Activated CD8-positive, alpha-beta T cell treated with anti-CD3 and anti-CD28 coated beads for 36 hours (primary cell): ENCODE data around the gene LTC4S. TPM values are rescaled to one million over a fixed set of nuclear protein-coding genes. Genes with fewer than 3 reads are reported as not detected.

Experiments used
- ATAC-seq: fragments of 200-7000 bp; cut with Tn5 transposase; one replicate; pipeline ENCODE4 v1.10.0; 2021; ENCODE audit warnings: mild to moderate bottlenecking, moderate library complexity
- CTCF ChIA-PET: fragments of 350-600 bp; sonication (Branson Sonifier 250); formaldehyde crosslinking; loops from one replicate; lab custom pipeline; 2021; ENCODE audit warnings: antibody characterized with exemption; lab: Charles Lee
- POLR2A ChIA-PET: fragments of 350-600 bp; sonication (Branson Sonifier 250); formaldehyde crosslinking; loops from one replicate; lab custom pipeline; 2021; ENCODE audit warnings: antibody characterized with exemption; lab: Charles Lee
- DNase-seq: peaks from one replicate; pipeline ENCODE4 v3.0.0-alpha.2; 2020
- H3K27ac Mint-ChIP-seq: one replicate; pipeline ENCODE4 v1.8.0; 2021; ENCODE audit warnings: mild to moderate bottlenecking, mixed read lengths
- H3K27me3 Mint-ChIP-seq: one replicate; pipeline ENCODE4 v1.8.0; 2021; ENCODE audit warnings: mixed read lengths
- H3K36me3 Mint-ChIP-seq: one replicate; pipeline ENCODE4 v1.8.0; 2021; ENCODE audit warnings: low read depth, mixed read lengths
- H3K4me1 Mint-ChIP-seq: one replicate; pipeline ENCODE4 v1.8.0; 2021; ENCODE audit warnings: low read depth, mixed read lengths
- H3K4me3 Mint-ChIP-seq: one replicate; pipeline ENCODE4 v1.8.0; 2021; ENCODE audit warnings: mild to moderate bottlenecking, moderate library complexity, mixed read lengths
- H3K9me3 Mint-ChIP-seq: one replicate; pipeline ENCODE4 v1.8.0; 2021; ENCODE audit warnings: mixed read lengths
- CTCF ChIP-seq: fragments of 200-600 bp; IDR thresholded peaks from one replicate; pipeline ENCODE4 v1.8.0; 2022; ENCODE audit warnings: antibody characterized with exemption, mild to moderate bottlenecking
- intact Hi-C: fragments of 100-400 bp; cut with micrococcal nuclease; formaldehyde crosslinking; loops from one replicate; pipeline ENCODE4 v1.10.0; 2022
- total RNA-seq, 2 experiments: library from RNA; stranded (reverse); gene quantifications; one replicate each; pipeline ENCODE4 v1.2.3, GENCODE V29; 2021

The LTC4S gene
- total RNA-seq, 2 experiments from 2014 or later: 1.3 TPM; not detected in 1

DNA sequence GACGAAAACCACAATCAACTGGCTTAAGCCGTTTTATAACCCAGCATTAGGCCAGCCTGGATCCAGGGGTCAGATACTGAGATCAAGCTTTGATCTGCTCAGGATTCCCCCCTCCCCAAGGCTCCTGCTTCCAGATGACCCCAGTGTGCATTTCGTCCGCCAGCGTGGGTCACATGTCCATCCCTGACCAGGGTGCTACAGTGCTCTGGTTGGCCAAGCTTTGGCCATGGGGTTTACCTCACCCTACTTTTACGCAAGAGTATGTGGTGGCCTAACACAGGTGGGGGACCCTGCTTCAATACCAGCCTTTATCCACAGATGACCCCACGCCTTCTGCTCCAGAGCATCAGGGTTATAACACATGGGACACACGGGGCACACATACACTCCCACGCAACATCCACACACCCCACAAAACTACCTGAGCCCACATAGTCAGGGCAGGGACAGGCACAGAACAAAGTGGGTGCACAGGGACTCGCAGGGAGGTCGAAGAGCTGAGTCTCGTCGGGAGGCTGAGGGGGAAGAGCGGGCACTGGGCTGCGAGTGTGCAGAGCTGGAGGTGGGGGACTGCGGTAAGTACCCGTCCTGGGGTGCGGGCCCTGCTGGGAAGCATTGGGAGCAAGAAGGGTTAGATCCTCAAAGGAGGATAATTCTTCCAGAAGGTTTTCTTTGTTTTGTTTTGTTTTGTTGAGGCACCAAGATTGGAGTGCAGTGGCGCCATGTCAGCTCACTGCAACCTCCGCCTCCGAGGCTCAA lies 21.9 kb downstream of the LTC4S start:
- POLR2A ChIA-PET: interaction anchor here (0.5 to 1.4 kb wide), 2 partner anchors 75 to 282 kb away, joined by 3 read pairs; no protein-coding TSS in a partner anchor
- Mint-ChIP-seq H3K4me1 (peaks cover 21% of the 10 kb centered on the region), H3K4me3 (no peak overlapping the region), H3K27me3 (no peaks in the 10 kb centered on the region), H3K9me3 (no peaks in the 10 kb centered on the region), H3K36me3 (peaks cover 13% of the 10 kb centered on the region), H3K27ac (no peak overlapping the region)
- intact Hi-C loops: no loop called here
- TF ChIP-seq CTCF: no peak
- no peak for ATAC-seq
- CTCF ChIA-PET: interaction anchor here (1.1 to 2.6 kb wide), 4 partner anchors 14 to 53 kb away, joined by 3 to 9 read pairs (median 4); no protein-coding TSS in a partner anchor
- no peak for DNase-seq

DNA sequence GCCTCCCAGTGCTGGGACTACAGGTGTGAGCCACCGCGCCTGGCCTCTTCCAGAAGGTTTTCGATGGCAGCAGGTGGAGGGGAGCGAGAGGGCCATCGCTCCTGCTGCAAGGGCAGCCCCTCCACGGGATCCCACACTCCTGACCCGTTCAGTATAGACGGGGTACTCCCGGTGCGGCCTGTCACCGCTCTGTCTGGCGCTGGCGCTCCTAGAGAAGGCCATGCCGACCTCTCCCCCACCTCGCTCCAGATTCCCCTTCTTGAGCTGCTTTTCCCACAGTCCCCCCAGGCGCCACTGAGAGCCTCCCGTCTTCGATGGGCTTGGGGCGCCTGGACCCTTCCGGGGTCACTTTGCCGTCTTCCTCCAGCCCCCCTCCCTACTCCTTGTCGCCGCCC lies 22.6 kb downstream of the LTC4S start:
- ATAC-seq (no peak), DNase-seq (no peak)
- Mint-ChIP-seq H3K27me3 (no peaks in the 10 kb centered on the region), H3K36me3 (peaks cover 12% of the 10 kb centered on the region), H3K27ac (no peak overlapping the region), H3K9me3 (no peaks in the 10 kb centered on the region), H3K4me1 (peaks cover 21% of the 10 kb centered on the region), H3K4me3 (no peak overlapping the region)
- ChIA-PET POLR2A (interaction anchor here (0.8 to 1.4 kb wide), 2 partner anchors 11 to 202 kb away, joined by 3 to 4 read pairs; no protein-coding TSS in a partner anchor), CTCF (interaction anchor here (1.1 to 2.6 kb wide), 3 partner anchors 14 to 53 kb away, joined by 3 to 9 read pairs (median 5); no protein-coding TSS in a partner anchor)
- intact Hi-C loops: no loop called here
- no peak for TF ChIP-seq CTCF

DNA sequence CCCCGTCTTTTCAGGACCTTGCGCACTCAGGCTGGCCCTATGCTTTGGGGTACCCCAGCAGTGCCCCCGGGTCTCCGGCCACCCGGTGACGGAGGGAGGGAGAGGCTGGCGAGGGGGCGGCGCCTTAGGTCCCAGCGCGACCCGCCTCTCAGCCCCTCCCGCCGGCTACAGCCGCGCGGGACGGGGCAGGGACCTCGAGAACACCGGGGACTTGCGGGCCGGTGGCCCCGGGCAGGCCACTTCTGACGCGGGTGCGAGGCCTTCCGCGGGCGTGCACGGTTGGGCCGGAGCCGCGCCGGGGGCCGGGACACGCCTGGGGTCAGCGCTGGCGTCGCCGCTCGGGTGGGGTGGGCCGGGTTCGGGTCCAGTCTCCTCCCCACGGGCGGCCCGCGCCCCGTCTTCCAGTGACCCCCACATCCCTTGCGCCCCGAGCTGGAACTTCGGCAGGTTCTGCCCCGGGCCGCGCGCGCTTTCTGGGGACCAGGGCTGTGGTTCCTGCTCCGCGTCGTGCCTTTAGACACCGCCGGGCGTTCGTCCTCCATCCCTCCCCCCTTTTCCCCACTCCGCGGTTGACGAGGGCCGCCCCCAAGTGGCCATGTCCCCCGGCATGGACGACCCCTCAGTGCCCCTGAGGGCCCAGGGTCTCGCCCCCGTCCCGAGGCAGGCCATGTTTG lies 23.1 kb downstream of the LTC4S start:
- TF ChIP-seq CTCF: no peak
- ChIA-PET POLR2A (interaction anchor here (0.6 to 1.4 kb wide), 3 partner anchors 11 to 278 kb away, joined by 3 to 4 read pairs (median 3); no protein-coding TSS in a partner anchor), CTCF (interaction anchor here (1.1 to 2.6 kb wide), 2 partner anchors 15 to 54 kb away, joined by 5 to 9 read pairs; no protein-coding TSS in a partner anchor)
- Mint-ChIP-seq H3K9me3 (no peaks in the 10 kb centered on the region), H3K4me1 (peaks cover 23% of the 10 kb centered on the region), H3K36me3 (peaks cover 17% of the 10 kb centered on the region), H3K27me3 (no peaks in the 10 kb centered on the region), H3K27ac (no peak overlapping the region), H3K4me3 (peak overlapping the region; percentile 21)
- no peak for ATAC-seq
- DNase-seq: no peak
- intact Hi-C loops: no loop called here

DNA sequence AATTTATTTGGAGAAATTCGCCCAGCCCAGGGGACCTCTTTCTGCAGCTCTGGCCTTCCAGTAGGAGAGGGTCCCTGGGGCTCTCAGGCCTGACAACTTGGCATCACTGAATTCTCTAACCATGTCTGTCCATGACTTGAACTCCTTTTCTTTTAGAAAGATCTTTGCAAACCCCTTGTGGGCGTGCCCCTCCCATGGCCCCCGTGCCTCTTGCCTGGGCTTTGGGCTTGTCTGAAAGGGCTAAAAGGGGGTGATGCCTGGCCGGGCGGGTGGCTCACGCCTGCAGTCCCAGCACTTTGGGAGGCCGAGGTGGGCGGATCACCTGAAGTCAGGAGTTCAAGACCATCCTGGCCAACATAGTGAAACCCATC lies 23.7 kb downstream of the LTC4S start:
- Mint-ChIP-seq H3K4me3 (peak overlapping the region; percentile 21), H3K27ac (no peak overlapping the region), H3K4me1 (peaks cover 28% of the 10 kb centered on the region), H3K9me3 (no peaks in the 10 kb centered on the region), H3K36me3 (peaks cover 20% of the 10 kb centered on the region), H3K27me3 (no peaks in the 10 kb centered on the region)
- TF ChIP-seq CTCF: no peak
- CTCF ChIA-PET: interaction anchor here (2.6 kb wide), 1 partner anchor 15 kb away, joined by 9 read pairs; no protein-coding TSS in a partner anchor
- intact Hi-C loops: no loop called here
- ATAC-seq: no peak
- POLR2A ChIA-PET: interaction anchor here (0.6 to 1.4 kb wide), 3 partner anchors 12 to 278 kb away, joined by 3 to 4 read pairs (median 3); no protein-coding TSS in a partner anchor
- no peak for DNase-seq
